Cardiac fibroblast (primary cell): ENCODE data around the gene MGAT4B.

ENCODE experiments used
- DNase-seq, 2 donors: peaks; one replicate each; pipeline versions ENCODE4 v3.0.0 to v3.0.0-alpha.2; 2010; ENCODE audit warnings: low read depth in 2 of 2
- H3K4me3 ChIP-seq, 2 donors: replicated peaks in 1 of 2; 1 replicate in 1 of 2; 2 replicates in 1 of 2; pipeline ENCODE4 v1.5.1; 2011; ENCODE audit warnings: low read depth in 2 of 2, low read length in 2 of 2, mild to moderate bottlenecking in 2 of 2, moderate library complexity in 1 of 2
- TF ChIP-seq, protein P1 (sequence below): IDR thresholded peaks from one replicate; pipeline ENCODE4 v1.5.1; 2011; ENCODE audit warnings: low read depth, mild to moderate bottlenecking, low read length, inconsistent platforms

MGAT4B gene

DNA sequence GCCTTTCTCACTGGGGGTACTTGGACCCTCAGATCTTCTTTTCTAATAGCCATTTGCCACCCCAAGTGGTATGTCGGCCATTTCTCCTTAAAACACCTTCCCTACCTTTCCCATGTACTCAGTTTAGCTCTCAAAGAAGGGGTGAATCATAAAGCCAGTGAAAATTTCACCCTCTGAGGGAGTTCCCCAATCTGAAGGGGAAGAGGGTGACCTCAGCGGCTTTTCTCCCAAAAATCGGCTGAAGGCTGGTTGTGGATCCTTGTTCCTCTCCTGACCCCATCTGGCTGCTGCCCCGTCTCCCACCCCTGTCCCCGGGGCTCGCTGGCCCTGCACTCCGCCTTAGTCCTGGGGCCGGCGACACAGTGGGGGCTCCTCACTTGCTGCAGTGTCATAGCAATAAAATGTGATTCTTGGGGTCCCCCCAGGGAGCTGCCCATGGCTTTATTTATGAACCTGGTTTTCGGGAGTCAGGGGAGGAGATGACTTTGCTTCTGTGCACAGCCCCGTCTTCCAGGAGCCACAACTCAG lies 30.2 kb downstream of the MGAT4B start:
- DNase-seq = no peak
- TF ChIP-seq, protein P1, sequence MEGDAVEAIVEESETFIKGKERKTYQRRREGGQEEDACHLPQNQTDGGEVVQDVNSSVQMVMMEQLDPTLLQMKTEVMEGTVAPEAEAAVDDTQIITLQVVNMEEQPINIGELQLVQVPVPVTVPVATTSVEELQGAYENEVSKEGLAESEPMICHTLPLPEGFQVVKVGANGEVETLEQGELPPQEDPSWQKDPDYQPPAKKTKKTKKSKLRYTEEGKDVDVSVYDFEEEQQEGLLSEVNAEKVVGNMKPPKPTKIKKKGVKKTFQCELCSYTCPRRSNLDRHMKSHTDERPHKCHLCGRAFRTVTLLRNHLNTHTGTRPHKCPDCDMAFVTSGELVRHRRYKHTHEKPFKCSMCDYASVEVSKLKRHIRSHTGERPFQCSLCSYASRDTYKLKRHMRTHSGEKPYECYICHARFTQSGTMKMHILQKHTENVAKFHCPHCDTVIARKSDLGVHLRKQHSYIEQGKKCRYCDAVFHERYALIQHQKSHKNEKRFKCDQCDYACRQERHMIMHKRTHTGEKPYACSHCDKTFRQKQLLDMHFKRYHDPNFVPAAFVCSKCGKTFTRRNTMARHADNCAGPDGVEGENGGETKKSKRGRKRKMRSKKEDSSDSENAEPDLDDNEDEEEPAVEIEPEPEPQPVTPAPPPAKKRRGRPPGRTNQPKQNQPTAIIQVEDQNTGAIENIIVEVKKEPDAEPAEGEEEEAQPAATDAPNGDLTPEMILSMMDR = no peak
- H3K4me3 ChIP-seq = no peak overlapping the region

DNA sequence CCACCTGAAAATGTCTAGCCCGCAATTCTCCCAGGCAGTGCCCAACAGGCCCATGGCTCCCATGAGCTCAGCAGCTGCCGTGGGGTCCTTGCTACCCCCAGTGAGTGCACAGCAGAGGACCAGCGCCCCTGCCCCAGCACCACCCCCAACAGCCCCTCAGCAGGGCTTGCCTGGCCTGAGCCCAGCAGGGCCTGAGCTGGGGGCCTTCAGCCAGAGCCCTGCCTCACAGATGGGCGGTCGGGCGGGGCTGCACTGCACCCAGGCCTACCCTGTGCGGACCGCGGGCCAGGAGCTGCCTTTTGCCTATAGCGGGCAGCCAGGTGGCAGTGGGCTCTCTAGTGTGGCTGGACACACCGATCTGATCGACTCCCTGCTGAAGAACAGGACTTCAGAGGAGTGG lies 32.2 kb downstream of the MGAT4B start:
- DNase-seq = no peak
- H3K4me3 ChIP-seq = no peak overlapping the region
- TF ChIP-seq, protein P1 = no peak

DNA sequence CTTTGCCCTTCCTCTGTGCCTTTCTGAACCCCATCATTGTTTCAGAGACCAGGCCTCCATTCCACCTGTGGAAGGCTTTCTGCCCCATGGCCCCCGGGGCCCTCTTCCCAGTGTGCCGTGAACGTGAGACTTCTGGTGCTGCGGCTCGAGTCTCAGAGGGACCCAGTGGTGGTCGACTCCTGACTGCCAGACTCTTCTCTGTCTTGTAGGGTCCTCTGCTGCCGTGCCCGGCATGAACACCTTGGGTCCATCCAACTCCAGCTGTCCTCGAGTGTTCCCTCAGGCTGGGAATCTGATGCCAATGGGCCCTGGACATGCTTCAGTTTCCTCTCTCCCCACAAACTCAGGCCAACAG lies 33.0 kb downstream of the MGAT4B start:
- DNase-seq = no peak
- TF ChIP-seq, protein P1 = no peak
- no peak overlapping the region for H3K4me3 ChIP-seq

DNA sequence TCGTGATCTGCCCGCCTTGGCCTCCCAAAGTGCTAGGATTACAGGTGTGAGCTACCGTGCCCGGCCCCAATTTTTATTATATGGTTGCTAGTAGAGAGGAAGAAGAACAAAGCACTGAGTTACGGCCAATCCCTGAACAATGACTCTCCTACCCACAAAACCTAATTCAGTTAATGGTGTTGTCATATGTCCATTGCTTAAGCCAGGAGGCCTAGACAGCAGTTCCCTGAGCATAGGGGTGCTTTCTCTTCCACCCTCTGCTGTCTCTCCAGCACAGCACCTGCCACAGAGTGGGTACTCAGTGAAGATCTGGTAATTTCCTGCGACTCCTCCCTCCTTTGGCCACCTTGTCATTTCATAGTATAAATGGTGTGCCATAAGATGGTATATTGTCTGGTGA lies 34.3 kb downstream of the MGAT4B start:
- H3K4me3 ChIP-seq = no peak overlapping the region
- no peak for DNase-seq
- TF ChIP-seq, protein P1 = no peak

DNA sequence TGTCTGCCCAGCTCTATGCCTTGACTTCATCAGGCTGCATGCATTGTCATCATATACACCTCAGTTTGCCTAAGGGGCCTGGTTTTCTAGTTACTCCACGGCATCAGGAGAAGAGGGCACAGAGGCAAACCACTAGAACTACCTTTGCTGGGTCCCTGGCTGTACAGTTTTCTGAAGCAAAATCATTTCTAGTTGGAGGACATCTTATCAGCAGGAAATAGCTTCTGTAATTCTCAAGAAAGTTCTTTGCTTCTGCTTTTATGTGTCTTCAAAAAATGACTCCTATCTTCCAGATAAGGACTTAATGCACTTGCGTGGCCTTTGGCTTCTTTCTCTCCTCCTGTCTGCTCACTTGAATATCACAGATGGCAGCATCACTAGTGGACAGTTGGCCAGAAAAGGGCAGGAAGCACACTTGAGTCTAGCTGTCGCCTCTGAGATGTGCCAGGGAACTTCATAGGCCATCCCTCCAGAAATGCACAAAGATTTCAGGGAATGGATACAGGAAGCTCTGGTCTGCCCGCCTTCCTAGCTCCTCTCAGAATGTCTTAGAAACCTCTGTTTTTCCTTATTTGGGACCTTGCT lies 35.3 kb downstream of the MGAT4B start:
- no peak overlapping the region for H3K4me3 ChIP-seq
- DNase-seq = no peak
- TF ChIP-seq, protein P1 = no peak

DNA sequence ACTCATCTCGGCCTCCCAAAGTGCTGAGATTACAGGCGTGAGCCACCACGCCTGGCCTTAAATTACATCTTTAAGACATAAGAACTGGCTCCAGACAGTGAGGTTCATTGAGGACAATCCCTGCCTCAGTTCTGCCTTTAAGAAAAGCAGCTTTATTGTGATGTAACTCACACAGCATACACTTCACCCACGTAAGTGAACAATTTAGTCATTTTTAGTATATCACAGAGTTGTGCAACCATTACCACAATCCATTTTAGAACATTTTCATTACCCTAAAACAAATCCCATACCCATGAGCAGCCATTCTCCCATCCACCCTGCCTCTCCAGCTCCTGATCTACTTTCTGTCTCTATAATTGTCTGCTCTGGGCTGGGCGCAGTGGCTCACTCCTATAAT lies 36.9 kb downstream of the MGAT4B start:
- no peak for DNase-seq
- H3K4me3 ChIP-seq = no peak overlapping the region
- TF ChIP-seq, protein P1 = no peak

DNA sequence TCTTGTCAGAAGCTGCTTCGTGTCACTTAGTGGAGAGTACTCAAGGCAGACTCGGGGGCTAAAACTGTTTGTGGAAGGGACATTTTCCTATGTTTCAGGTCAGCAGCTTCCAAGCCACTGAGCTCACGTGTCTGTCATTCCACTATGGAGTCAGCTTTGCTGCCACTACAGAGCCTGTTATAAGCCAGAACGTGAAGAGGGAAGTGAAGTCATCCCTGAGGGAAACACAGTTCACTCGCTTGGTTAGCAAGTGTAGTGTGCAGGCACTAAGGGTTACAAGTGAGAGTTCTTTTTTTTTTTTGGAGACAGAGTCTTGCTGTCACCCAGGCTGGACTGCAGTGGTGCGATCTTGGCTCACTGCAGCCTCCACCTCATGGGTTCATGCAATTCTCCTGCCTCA lies 37.4 kb downstream of the MGAT4B start:
- TF ChIP-seq, protein P1 = no peak
- H3K4me3 ChIP-seq = no peak overlapping the region
- DNase-seq = no peak
